Esophagus squamous epithelium (tissue), 4 donors: ENCODE results near the gene SLC39A1.

Experiments used
- CTCF ChIP-seq, 6 experiments: fragments of 450-650 bp in 4 of 6; fragments of 200-600 bp in 2 of 6; sonication (generic) in 2 of 6; IDR thresholded peaks; one replicate each; pipeline ENCODE4 v1.5.1; 2016 to 2019; ENCODE audit warnings: antibody characterized with exemption in 6 of 6, mild to moderate bottlenecking in 4 of 6, moderate library complexity in 4 of 6
- POLR2A ChIP-seq, 4 donors: fragments of 450-650 bp; IDR thresholded peaks; one replicate each; pipeline ENCODE4 v1.6.1; 2017; ENCODE audit warnings: antibody characterized with exemption in 4 of 4, mild to moderate bottlenecking in 4 of 4, moderate library complexity in 3 of 4

GRCh38 chr1:153953859-153954365 is 9.4 kb downstream of the SLC39A1 start:
- no peak for TF ChIP-seq CTCF (IDR thresholded peaks at IDR 0.05)
- TF ChIP-seq POLR2A (IDR thresholded peaks at IDR 0.05) = no peak
